Neural crest cell (in vitro differentiated cells): ENCODE data around the gene CCDC110. TPM values are rescaled to one million over a fixed set of nuclear protein-coding genes. Genes with fewer than 3 reads are reported as not detected.

Experiments
- DNase-seq: peaks from one replicate; pipeline ENCODE4 v3.0.0; 2021; ENCODE audit warnings: low read depth, mixed read lengths, low spot score
- H3K27ac Mint-ChIP-seq: one replicate; pipeline ENCODE4 v1.8.0; 2021; ENCODE audit warnings: mild to moderate bottlenecking, mixed read lengths; ENCODE audit not compliant: unreplicated experiment
- H3K27me3 Mint-ChIP-seq: 2 replicates; pipeline ENCODE4 v1.8.0; 2021; ENCODE audit warnings: low read depth, mild to moderate bottlenecking, mixed read lengths
- H3K36me3 Mint-ChIP-seq: 2 replicates; pipeline ENCODE4 v1.8.0; 2021; ENCODE audit warnings: low read depth, mild to moderate bottlenecking, mixed read lengths
- H3K4me1 Mint-ChIP-seq: 2 replicates; pipeline ENCODE4 v1.8.0; 2021; ENCODE audit warnings: mixed read lengths
- H3K4me3 Mint-ChIP-seq: one replicate; pipeline ENCODE4 v1.8.0; 2021; ENCODE audit warnings: mild to moderate bottlenecking, mixed read lengths
- H3K9me3 Mint-ChIP-seq: 2 replicates; pipeline ENCODE4 v1.8.0; 2021; ENCODE audit warnings: mixed read lengths
- total RNA-seq: library from RNA; stranded (reverse); gene quantifications from 2 replicates; pipeline ENCODE4 v1.2.1, GENCODE V29; 2021
- TF ChIP-seq, protein P1 (sequence below): fragments of 200-600 bp; sonication (generic); conservative IDR thresholded peaks from 2 replicates; pipeline ENCODE4 v1.5.0; 2021; ENCODE audit warnings: antibody characterized with exemption, mild to moderate bottlenecking

Gene CCDC110
- total RNA-seq, 1 donor from 2014 or later: 0.16 TPM

- no peak overlapping the region for H3K4me3 Mint-ChIP-seq
- TF ChIP-seq, protein P1, sequence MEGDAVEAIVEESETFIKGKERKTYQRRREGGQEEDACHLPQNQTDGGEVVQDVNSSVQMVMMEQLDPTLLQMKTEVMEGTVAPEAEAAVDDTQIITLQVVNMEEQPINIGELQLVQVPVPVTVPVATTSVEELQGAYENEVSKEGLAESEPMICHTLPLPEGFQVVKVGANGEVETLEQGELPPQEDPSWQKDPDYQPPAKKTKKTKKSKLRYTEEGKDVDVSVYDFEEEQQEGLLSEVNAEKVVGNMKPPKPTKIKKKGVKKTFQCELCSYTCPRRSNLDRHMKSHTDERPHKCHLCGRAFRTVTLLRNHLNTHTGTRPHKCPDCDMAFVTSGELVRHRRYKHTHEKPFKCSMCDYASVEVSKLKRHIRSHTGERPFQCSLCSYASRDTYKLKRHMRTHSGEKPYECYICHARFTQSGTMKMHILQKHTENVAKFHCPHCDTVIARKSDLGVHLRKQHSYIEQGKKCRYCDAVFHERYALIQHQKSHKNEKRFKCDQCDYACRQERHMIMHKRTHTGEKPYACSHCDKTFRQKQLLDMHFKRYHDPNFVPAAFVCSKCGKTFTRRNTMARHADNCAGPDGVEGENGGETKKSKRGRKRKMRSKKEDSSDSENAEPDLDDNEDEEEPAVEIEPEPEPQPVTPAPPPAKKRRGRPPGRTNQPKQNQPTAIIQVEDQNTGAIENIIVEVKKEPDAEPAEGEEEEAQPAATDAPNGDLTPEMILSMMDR: no peak
- H3K27ac Mint-ChIP-seq: no peak overlapping the region
- peaks cover 3% of the 10 kb centered on the region for H3K36me3 Mint-ChIP-seq
- no peaks in the 10 kb centered on the region for H3K9me3 Mint-ChIP-seq
- no peak for DNase-seq
- H3K27me3 Mint-ChIP-seq: no peaks in the 10 kb centered on the region
- H3K4me1 Mint-ChIP-seq: peaks cover 4% of the 10 kb centered on the region
Measured at GRCh38 chr4:185506422-185506821, 34.9 kb upstream of the CCDC110 start.

DNA sequence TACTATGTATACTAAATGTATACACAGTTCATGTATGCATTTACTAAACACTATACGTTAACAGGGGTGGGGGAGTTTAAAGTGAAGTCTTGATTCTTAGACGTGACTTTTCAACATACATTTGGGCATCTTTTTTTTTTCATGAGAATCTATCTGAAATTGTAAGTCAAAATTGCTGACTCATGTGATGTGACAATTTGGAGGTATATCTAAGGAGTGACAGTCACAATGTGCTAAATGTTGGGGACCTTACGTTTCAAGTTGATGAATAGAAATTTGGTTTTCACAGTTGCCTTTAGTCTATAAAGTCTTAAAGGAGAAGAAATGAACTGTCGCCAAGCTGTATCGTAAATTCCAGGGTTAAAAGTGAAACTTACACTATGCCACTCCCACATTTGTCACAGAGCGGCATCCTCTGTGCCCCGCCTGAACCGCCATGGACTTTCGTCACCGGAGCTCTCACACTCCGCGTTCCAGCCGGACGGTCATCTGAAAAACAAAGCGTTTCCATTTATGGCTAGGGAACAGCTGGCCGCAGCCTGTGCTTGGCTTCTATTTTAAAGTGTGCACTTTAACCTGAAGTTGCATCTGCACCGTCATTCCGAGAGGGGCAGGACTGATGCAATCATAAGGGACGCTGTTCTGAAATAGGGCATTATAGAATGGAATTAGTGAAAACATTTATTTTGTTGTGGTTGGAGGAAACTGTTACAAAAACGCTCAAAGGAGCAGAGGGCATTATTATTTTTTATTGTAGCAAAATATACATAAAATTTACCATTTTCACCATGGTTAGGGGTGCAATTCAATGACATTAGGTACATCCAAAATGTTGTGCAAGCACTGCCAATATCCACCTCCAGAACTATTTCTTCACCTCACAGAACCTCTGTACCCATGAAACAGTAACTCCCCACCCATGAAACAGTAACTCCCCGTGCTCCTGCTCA lies 32.8 kb upstream of the CCDC110 start:
- Mint-ChIP-seq H3K36me3 (peaks cover 11% of the 10 kb centered on the region), H3K4me3 (no peak overlapping the region), H3K27me3 (no peaks in the 10 kb centered on the region), H3K4me1 (peaks cover 4% of the 10 kb centered on the region), H3K27ac (peak overlapping the region; percentile 22), H3K9me3 (peaks cover 3% of the 10 kb centered on the region)
- peak; percentile 2 for DNase-seq
- TF ChIP-seq, protein P1: no peak

GRCh38 chr4:185502386-185502785 lies 30.9 kb upstream of the CCDC110 start:
- H3K4me1 Mint-ChIP-seq: peaks cover 4% of the 10 kb centered on the region
- no peak overlapping the region for H3K27ac Mint-ChIP-seq
- no peak for DNase-seq
- no peak overlapping the region for H3K4me3 Mint-ChIP-seq
- H3K36me3 Mint-ChIP-seq: peaks cover 11% of the 10 kb centered on the region
- TF ChIP-seq, protein P1: no peak
- H3K27me3 Mint-ChIP-seq: no peaks in the 10 kb centered on the region
- peaks cover 3% of the 10 kb centered on the region for H3K9me3 Mint-ChIP-seq

- Mint-ChIP-seq H3K4me1 (peaks cover 4% of the 10 kb centered on the region), H3K9me3 (peaks cover 3% of the 10 kb centered on the region), H3K36me3 (peaks cover 11% of the 10 kb centered on the region), H3K27ac (no peak overlapping the region), H3K27me3 (no peaks in the 10 kb centered on the region), H3K4me3 (no peak overlapping the region)
- no peak for DNase-seq
- TF ChIP-seq, protein P1: no peak
Measured at GRCh38 chr4:185500576-185500975, 29.0 kb upstream of the CCDC110 start.

DNA sequence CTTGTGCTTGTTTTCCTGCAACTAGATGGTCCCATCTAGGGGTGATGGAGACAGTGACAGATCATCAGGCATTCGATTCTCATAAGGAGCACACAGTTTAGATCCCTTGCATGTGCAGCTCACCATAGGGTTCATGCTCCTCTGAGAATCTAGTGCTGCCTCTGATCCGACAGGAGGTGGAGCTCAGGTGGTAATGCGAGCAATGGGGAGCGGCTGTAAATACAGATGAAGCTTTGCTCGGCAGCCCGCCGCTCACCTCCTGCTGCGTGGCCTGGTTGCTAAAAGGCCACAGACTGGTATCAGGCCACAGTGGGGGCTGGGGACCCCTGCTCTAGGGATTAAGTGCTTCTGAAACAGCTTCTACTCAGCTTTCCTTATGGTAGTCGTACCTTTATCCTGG lies 28.5 kb upstream of the CCDC110 start:
- no peaks in the 10 kb centered on the region for H3K27me3 Mint-ChIP-seq

More for the DNA sequence above, 28.5 kb upstream of the CCDC110 start:
- H3K36me3 Mint-ChIP-seq: peaks cover 11% of the 10 kb centered on the region
- H3K27ac Mint-ChIP-seq: no peak overlapping the region
- TF ChIP-seq, protein P1: no peak
- H3K4me1 Mint-ChIP-seq: peaks cover 3% of the 10 kb centered on the region
- peaks cover 3% of the 10 kb centered on the region for H3K9me3 Mint-ChIP-seq
- no peak overlapping the region for H3K4me3 Mint-ChIP-seq
- no peak for DNase-seq
